Effector CD4-positive, alpha-beta T cell (primary cell): ENCODE measurements around the gene CCT2.
"Not testable (repeated sequence)": the region's sequence is repeated elsewhere in the genome, so short reads cannot be mapped to it uniquely, and the experiment has no call there.

ENCODE experiments used
- DNase-seq: peaks from one replicate; pipeline ENCODE4 v3.0.0-alpha.2; 2020

CCT2 gene

DNA sequence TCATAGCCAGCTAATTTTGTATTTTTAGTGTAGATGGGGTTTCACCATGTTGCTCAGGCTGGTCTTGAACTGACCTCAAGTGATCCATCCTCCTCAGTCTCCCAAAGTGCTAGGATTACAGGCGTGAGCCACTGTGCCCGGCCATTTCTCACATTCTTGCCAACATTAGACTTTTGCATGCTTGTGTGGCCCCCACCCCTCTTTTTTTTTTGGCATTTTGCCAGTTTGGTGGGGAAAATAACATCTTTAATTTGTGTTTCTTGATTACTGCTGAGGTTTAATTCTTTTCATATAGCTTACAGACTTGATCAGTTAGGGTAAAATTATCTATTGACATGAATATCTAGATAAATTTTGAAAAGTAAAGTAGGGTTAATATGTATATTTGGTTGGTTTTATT, 3.8 kb downstream of the CCT2 start:
- no peak for DNase-seq

DNA sequence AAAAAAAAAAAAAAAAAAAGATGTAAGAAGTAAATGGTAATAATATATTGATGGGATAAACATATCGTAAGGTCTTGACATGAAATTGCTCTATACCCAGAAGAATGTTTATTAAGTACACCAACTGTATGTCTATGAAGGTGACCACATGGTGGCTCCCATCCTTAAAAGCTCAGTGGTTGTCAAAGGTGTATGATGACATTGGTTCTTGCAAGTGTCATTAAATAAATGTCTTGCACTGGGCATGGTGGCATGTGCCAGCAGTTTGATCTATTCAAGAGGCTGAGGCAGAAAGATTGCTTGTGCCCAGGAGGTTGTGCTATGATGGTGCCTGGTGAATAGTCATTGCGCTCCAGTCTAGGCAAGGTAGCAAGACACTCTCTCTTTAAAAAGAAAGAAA, 10.4 kb downstream of the CCT2 start:
- DNase-seq = no peak

DNA sequence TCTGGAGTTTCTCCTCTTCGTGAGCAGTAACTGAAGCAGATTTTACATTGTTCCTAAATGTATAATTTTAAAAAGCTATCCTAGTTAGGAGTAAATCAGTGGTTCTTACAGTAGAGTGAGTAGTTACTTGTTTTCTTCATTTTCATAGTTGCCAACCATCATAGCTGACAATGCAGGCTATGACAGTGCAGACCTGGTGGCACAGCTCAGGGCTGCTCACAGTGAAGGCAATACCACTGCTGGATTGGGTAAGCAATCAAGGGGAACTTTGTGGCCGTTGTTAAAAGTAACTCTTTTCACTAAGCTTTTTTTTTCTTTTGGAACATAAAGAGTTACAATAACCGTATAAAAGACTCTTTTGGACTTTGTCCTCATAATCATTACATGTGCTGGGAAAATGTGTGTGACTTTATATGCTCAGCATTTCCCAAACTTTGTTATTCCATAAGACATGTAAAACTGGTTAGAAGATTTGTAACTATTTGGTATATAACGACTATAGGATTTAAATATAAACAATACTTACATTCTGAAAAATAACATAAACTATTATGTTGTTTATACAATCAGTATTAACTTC, 13.0 kb downstream of the CCT2 start:
- no peak for DNase-seq

DNA sequence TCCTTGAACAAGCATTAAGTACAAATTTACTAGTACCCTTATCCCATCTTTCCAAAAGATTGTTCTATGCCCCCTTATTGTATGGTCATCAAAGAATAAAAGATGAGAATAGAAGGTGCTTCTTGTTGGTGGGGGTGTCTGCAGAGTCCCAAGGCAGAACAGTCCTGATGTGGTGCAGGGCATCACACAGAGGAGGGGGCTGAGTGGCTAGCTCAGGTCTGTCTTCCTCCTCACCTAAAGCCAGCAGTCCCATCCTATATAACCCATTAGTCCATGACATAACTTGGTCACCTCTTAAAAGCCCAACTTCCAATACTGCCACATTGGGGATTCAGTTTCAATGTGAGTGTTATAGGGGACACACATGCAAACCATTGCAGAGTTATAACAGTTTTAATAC, 15.5 kb downstream of the CCT2 start:
- DNase-seq = no peak

DNA sequence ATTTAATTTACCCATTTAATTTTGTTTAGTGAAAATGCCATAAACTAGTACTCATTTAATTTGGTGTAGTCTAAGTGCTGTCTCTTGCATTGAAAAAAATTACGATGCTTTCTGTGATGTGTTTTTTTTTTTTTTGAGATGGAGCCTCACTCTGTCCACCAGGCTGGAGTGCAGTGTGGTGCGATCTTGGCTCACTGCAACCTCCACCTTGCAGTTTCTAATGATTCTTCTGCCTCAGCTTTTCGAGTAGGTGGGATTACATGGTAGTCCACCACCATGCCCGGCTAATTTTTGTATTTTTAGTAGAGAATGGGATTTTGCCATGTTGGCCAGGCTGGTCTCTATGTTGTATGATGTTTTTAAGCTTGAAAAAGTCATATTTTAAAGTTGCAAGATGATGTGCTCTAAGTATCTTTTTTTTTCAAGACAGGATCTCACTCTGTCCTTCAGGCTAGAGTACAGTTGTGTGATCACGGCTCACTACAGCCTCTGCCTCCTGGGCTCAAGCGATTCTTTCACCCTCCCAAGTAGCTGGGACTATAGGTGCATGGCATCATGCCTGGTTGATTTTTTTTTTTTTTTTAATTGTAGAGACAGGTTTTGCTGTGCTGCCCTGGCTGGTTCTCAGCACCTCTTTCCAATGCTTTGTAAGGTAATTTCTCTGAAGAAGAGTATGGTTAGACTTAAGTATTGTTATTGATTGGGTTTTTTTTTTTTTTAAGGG, 16.9 kb downstream of the CCT2 start:
- DNase-seq = no peak

DNA sequence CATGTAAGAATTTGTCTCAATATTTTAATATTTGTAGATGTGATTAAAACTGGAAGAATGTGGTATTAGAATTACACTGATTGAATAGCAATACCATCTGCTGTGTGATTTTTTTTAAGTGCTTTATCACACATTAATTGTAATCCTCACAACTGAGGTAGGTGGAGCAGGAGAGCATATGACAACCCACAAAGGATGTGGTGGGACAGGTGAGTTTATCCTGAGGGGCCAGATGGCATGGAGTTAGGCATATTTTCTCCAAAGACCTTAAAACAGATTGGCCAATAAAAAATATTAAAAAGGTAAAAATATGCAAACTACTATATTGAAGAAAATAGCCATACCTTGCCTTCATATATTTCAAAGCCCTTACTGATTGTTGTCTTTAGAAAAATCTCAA, 17.7 kb downstream of the CCT2 start:
- no peak for DNase-seq

DNA sequence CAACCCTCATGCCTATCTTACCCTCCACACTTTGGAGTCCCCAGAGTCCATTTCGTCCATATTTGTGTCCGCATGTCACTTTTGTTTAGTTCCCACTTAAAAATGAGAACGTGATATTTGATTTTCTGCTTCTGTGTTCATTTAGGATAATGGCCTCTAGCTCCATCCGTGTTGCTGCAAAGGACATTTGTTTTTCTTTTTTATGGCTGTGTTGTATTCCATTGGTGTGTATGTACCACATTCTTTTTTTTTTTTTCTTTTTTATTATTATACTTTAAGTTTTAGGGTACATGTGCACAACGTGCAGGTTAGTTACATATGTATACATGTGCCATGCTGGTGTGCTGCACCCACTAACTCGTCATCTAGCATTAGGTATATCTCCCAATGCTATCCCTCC, 18.3 kb downstream of the CCT2 start:
- not testable (repeated sequence) for DNase-seq

DNA sequence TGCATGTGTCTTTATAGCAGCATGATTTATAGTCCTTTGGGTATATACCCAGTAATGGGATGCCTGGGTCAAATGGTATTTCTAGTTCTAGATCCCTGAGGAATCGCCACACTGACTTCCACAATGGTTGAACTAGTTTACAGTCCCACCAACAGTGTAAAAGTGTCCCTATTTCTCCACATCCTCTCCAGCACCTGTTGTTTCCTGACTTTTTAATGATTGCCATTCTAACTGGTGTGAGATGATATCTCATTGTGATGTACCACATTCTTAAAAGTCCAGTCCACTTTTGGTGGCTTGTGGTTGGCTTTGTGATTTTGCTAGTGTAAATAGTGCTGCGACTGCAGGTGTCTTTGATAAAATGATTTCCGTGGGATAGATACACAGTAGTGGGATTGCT, 19.0 kb downstream of the CCT2 start:
- not testable (repeated sequence) for DNase-seq

DNA sequence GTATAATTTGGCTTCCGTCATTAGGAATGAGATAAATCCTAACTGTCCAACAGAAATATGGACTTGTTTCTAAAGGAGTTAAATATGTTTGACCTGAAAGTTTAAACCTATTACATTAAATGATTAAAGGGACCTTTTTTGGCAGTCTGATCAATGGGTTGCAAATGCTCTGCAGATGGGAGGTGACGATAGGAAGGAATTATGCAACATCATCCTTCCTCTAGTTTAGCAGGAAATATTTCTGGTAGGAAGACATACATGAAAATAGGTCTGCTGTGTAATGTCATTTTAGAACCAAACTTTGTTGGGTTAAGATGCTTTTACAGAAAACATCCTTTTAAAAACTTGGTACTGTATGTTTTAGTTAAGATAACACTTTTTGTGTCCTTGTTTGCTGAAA, 22.9 kb downstream of the CCT2 start:
- no peak for DNase-seq

DNA sequence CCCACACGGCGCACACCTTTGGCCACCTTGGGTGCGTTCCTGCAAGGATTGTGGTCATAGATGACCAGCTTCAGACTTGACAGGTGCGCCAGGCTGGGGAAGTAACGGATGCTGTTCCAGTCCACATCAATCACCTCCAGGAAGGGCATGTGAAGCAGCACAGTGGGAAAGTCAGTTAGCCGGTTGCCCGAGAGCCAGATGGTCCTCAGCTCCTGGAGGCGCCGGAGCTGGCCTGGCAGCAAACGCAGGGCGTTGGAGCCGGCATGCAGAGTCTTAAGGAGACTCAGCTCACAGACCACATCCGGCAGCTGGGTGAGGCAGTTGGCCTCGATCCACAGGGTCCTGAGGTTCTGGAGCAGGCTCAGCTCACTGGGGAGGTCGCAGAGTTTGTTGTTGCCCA, 24.9 kb downstream of the CCT2 start:
- DNase-seq = no peak

DNA sequence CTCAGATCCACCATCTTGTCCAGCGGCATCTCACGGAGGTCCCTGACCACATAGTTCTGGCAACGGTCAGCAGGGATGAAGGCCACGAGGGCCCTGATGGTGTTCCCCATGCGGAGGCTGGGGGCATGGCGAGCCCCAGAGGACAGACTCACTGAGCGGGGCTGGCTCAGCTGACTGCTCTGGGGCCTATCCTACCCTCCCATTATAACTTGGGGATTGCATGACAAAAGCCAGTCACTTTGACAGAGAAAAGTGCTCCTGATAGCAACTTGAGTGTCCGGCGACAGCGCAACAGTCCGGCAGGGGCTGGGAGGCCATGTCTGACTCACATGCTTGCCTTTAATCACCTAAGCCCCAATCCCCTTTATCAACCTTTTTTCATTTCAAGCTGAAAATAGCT, 25.5 kb downstream of the CCT2 start, which contains the start of gene LRRC10:
LRRC10 (minus strand) TSS at position 179 of the 400 bp plus-strand sequence; CDS start at position 110, 69 bp downstream.
- DNase-seq = no peak

DNA sequence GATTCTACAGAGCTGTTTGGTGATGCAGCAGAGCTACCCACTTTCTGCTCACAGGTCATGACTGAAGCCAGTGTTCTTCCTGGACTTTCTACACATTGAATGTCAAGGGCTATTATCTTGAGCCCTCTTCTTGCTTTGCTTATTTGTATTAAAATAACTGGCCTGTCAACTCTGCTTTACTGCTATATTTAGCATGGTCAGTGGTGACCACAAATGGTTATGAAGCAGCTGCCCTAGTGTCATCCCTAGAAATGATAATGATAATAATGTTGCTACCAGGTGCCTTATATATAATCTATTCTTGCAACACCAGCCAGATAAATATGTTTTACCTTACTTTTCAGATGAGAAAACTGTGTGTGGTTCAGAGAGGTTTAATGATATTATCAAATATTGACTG, 28.1 kb downstream of the CCT2 start:
- DNase-seq = no peak

DNA sequence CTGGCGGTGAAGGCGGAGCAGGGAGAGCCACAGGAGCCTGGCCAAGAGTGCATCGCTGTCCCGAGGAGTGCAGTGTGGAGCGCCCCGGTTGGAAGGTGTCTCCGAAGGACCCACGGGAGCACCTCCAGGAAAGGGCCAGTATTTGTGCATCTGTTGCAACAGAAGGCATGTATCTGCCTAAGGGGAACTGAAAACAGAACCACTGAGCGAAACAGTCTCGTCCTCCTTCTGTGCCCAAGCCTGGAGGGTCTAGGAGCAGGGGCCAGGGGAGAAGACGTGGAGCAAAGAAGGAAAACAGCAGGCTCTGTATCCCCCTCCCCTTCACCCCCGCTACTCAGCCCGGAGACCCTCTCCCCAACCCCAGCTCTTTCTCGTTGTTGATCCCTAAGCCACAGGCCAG, 30.8 kb downstream of the CCT2 start:
- DNase-seq = no peak

DNA sequence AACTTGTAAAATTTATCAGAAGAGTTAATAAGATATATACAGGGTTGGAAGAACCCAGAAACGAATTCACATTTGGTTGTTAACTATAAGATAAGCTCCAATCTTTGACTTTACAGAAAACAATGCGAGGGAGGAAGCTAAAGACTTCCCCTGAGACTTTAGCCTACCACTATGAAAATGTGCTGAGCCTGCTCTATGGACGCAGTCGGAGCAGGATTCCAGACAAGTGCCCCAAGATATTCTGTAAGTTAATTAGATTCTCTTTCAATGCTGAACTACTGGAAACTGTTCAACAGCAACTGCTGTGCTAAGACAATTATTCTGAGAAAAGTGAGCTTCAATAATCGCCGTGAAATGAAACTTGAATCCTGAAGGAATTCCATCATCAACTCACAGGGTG, 33.8 kb downstream of the CCT2 start:
- no peak for DNase-seq

DNA sequence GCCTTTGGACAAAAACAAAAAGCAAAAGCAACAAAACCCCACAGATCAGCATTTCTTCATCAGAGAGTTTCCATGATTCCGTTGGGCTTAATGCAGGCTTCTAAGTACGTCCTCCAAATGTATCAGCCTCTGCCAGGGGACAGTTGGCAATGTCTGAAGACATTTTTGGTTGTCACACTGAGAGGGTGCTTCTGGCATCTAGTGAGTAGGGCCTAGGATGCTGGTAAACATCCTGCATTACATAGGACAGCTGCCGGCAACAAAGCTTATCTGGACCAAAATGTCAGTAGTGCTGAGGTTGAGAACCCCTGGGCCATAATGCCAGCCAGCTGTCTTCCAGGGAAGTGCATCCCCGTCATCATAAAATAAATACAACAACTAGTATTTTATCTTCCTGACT, 34.8 kb downstream of the CCT2 start:
- no peak for DNase-seq

DNA sequence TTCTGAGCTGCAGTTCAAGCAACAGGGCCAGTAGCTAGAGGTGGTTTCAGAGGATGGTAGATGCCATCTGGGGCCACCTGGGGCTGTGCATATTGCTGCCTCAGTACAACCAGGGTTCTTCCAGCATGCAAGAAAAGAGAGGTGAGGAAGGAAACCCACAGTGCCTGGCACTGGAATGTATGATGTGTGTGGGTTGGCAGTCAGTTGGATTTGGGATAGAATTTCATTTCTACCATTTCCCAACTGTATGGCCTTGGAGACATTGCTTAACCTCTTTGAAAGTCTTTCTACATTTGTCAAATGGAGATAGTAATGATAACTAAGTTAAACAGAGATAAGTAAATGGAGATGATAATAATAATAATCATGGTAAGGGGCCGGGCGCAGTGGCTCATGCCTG, 35.7 kb downstream of the CCT2 start:
- DNase-seq = no peak

DNA sequence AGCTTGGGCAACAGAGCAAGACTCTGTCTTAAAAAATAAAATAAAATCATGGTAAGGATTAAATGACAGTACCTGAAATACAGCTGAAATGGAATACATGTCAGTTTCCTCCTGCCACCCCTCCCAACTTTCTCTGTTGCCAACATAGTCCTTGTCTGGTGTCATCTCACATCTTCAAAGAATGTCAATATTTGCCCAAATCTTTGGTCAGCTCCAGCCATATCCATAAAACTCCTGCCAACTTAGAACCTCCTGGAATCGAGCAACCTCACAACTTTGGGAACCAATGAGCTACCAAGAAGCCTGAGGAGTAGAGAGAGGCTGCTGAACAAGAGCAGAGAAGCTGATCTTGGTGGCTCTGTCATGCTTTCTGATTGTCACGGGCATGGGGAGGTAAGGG, 36.3 kb downstream of the CCT2 start:
- no peak for DNase-seq

DNA sequence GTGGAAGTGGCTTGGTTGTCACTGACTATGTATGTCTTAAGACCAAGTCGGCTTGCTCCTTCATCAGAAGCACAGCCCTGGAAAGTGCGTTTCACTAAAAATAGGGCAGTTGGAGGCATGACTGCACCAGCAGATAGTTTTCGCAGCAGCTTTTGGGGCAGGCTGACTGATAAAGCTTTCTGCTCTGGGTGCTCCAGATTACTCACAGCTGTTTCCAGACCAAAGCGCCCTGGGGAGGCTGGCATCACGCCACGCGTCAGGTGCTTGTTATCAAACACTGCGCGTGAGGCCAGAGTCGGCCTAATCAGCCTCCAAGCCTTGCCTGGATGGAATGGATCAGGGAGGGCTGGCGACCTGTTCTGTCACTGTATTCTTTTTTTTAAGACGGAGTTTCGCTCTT, 38.7 kb downstream of the CCT2 start:
- no peak for DNase-seq

DNA sequence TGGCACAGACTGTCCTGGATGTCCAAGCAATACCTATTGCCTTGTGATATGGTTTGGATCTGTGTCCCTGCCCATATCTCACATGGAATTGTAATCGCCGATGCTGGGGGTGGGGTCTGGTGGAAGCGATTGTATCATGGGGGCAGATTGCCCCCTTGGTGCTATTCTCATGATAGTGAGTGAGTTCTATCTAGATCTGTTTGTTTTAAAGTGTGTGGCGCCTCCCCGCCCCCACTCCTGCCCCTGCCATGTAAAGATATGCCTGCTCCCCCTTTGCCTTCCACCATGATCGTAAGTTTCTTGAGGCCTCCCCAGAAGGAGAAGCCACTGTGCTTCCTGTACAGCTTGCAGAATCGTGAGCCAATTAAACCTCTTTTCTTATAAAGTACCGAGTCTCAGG, 42.2 kb downstream of the CCT2 start:
- DNase-seq = no peak

DNA sequence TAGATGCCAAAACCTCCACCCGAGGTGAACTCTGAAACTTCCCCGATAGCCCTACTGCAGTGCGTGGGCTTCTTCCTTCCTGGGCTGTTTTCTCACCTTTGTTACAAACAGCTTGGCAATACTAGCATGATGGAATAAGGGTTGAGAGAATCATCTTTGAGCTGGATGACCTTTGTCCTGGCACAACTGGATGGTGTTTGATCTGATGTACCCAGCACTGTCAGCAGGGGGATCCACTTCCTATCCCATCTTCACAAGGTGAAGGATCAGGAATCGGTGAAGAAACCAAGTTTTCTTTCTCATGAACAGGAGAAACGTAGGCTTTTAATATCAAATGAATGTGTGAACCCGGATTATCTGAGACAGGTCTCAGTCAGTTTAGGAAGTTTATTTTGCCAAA, 44.9 kb downstream of the CCT2 start:
- DNase-seq = no peak

DNA sequence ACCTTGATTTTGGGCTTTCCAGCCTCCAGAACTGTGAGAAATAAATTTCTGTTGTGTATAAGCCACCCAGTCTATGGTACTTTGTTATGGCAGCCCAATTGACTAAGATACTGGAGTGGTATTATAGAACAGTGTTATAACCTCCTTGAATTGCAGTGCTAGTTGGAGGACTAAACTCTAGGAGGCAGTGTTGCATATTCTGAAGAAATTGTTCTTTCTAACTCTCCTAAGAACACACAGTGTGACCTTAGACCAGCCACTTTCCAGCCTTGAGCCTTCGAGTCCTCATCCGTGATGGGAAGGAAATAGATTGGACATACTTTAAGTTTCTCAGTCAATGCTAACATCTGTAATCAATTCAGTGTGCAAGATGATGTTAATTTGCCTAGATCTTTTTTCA, 47.8 kb downstream of the CCT2 start:
- no peak for DNase-seq

DNA sequence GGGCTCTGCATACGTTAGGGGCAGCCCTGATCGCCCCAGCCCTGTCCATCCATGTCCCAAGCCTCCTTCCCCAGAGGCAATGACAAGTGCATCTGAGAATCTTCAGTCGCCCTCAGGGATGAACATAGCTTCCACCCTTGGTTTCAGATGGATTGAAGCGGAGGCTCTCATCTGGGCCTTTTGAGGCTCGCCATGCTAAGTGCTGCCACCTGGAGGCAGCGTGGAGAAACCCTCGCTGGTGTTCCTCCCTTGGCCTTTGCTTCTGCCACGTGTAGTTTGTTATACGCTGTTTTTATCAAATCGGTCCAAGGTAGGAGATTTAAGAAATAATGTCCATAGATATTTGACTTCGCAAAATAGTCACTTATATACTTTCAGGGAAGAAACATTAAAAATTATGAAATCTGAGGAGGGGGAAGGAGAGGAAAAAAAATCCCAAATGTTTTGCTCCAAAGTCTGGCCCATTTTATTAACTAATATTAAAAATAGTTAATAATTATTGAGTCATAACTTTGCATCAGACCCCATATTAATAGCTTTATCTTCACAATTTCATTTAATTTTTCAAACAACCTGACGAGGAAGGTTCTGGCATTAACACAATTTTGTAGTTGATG, 54.2 kb downstream of the CCT2 start:
- peak; percentile 42 for DNase-seq

DNA sequence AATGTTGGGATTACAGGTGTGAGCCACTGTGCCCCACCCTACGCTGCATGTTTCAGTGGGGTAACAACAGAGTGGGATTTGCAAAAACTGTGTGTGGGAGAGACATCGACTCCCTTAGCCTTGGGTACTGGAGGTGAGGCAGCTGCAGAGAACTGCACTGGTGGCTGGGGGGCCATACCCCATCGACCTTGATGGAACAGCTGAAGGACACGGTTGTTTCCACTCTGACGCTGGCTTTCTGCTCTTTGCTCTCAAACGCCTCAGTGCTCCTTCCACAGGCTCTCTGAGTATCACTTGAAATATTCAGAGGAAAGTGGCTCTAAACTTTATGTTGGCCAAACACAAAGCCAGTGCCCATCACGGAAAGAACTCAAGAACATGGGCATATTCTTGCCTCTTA, 56.3 kb downstream of the CCT2 start:
- no peak for DNase-seq

DNA sequence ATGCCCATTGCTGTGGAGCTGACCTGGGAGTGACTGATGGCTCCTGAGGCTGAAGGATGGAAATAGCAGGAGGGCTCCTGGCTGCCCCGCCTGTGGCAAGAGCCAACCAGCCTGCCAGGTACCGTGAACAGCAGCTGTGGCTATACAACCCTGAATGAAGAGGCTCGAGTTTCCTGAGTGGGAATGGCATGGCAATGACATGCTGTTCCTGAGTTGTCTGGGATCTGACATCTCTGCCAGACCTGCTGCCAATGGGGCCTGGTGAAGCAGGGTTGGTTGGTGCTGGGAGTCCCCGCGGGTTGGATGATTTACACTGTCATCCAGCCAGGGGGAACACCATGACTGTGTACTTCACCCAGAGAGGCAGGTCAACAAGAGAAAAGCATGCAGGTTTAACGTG, 57.3 kb downstream of the CCT2 start:
- DNase-seq = no peak

DNA sequence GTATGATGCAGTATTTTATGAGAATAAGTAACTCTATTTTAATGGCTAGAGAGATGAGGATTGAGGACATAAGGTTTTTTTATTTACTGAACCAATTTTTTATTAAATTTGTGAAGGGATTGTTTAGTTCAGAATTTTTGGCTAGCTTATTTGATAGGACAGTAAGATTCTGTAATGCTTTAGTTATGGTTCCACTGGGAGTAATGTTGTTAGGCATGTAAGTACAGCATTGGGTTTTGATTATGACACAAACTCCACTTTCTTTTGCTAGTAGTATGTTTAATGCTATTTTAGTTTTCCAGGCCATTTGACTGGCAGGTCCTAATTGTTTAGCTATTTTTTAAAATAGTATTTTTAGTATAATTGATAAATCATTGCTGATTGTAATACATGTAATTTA, 59.3 kb downstream of the CCT2 start:
- no peak for DNase-seq
